K562 (cell line): ENCODE measurements around the gene ARHGEF17. TPM values are rescaled to one million over a fixed set of nuclear protein-coding genes. Genes with fewer than 3 reads are reported as not detected.

ENCODE experiments used
- ATAC-seq: fragments of 200-7000 bp; cut with Tn5 transposase; 3 replicates; pipeline ENCODE4 v1.9.1; 2020; ENCODE audit warnings: moderate library complexity
- BruUV-seq: library from RNA; stranded (reverse); fragments of 400-500 nt; replicated peaks from 2 replicates; lab custom pipeline; 2021; lab: Mats Ljungman, UMichigan
- CTCF ChIA-PET: fragments of 300-600 bp; formaldehyde crosslinking; extraction: SDS; loops from one replicate; lab custom pipeline; 2021; ENCODE audit warnings: low intra/inter-chr PET ratio; lab: Yijun Ruan, JAX
- POLR2A ChIA-PET: fragments of 300-600, 350-650 bp; sonication (Branson Sonifier 250); formaldehyde crosslinking; extraction: SDS; loops from one replicate; lab custom pipeline; 2021; ENCODE audit warnings: antibody characterized with exemption, inconsistent platforms; lab: Yijun Ruan, JAX
- DNase-seq, 4 experiments: peaks; one replicate each; pipeline versions ENCODE4 v3.0.0 to v3.0.0-alpha.2; 2011 to 2018; ENCODE audit warnings: low spot score in 3 of 4, mixed read lengths in 3 of 4; ENCODE audit errors: extremely low read depth in 1 of 4
- FAIRE-seq: peaks from 2 replicates; lab custom pipeline; 2011; peaks lifted over from hg19 to GRCh38; lab: Jason Lieb, UNC
- H2AFZ ChIP-seq: 2 replicates; pipeline ENCODE4 v1.6.0; 2011; ENCODE audit warnings: low read depth, low read length, control low read depth, inconsistent platforms
- H3K27ac ChIP-seq: fragments of 200-600 bp; 3 replicates; pipeline ENCODE4 v1.8.0; 2011; ENCODE audit warnings: low read depth, mild to moderate bottlenecking, control low read depth, inconsistent platforms, low read length, moderate library complexity, mixed read lengths; ENCODE audit errors: extremely low read depth
- H3K27me3 ChIP-seq, 2 experiments: fragments of 300-600 bp in 1 of 2; 2 replicates in 1 of 2; 3 replicates in 1 of 2; pipeline versions ENCODE4 v1.6.0 to v1.8.0; 2011; ENCODE audit warnings: inconsistent platforms in 2 of 2, low read length in 2 of 2, mild to moderate bottlenecking in 1 of 2, mixed read lengths in 1 of 2, moderate library complexity in 1 of 2; ENCODE audit not compliant: control insufficient read depth in 2 of 2, insufficient read depth in 2 of 2
- H3K36me3 ChIP-seq: fragments of 300-600 bp; 3 replicates; pipeline ENCODE4 v1.8.0; 2011; ENCODE audit warnings: mild to moderate bottlenecking, low read length, inconsistent platforms; ENCODE audit not compliant: control insufficient read depth, insufficient read depth
- H3K4me1 ChIP-seq, 2 experiments: fragments of 200-600 bp in 1 of 2; replicated peaks in 1 of 2; 2 replicates in 1 of 2; 3 replicates in 1 of 2; pipeline versions ENCODE4 v1.5.1 to v1.8.0; 2011; ENCODE audit warnings: inconsistent platforms in 2 of 2, low read length in 2 of 2, mild to moderate bottlenecking in 1 of 2, mixed read lengths in 1 of 2, moderate library complexity in 1 of 2; ENCODE audit not compliant: control insufficient read depth in 2 of 2, insufficient read depth in 2 of 2
- H3K4me2 ChIP-seq: 2 replicates; pipeline ENCODE4 v1.6.1; 2011; ENCODE audit warnings: low read length, control low read depth, inconsistent platforms, mixed read lengths; ENCODE audit not compliant: insufficient read depth
- H3K4me3 ChIP-seq: fragments of 200-600 bp; sonication (generic), shearing (Covaris generic); 2 replicates; pipeline ENCODE4 v1.5.1; 2016; ENCODE audit warnings: control low read depth, inconsistent platforms
- H3K79me2 ChIP-seq: fragments of 200-600 bp; 3 replicates; pipeline ENCODE4 v1.8.0; 2011; ENCODE audit warnings: low read length, inconsistent platforms; ENCODE audit not compliant: control insufficient read depth, insufficient read depth
- H3K9ac ChIP-seq, 2 experiments: 2 replicates each; pipeline versions ENCODE4 v1.6.0 to v1.6.1; 2011; ENCODE audit warnings: low read depth in 2 of 2, low read length in 2 of 2, control low read depth in 1 of 2, inconsistent platforms in 1 of 2, mild to moderate bottlenecking in 1 of 2, mixed read lengths in 1 of 2; ENCODE audit not compliant: insufficient read depth in 1 of 2
- H3K9me1 ChIP-seq: one replicate; pipeline ENCODE4 v1.6.0; 2011; ENCODE audit warnings: inconsistent platforms, mild to moderate bottlenecking, low read length, moderate library complexity; ENCODE audit not compliant: control insufficient read depth, insufficient read depth
- H3K9me3 ChIP-seq: replicated peaks from 2 replicates; pipeline ENCODE4 v1.5.1; 2011; ENCODE audit warnings: low read depth, low read length, inconsistent platforms; ENCODE audit not compliant: control insufficient read depth, insufficient read depth
- H4K20me1 ChIP-seq: replicated peaks from 2 replicates; pipeline ENCODE4 v1.6.1; 2011; ENCODE audit warnings: low read length, inconsistent platforms, mixed read lengths; ENCODE audit not compliant: control insufficient read depth, insufficient read depth
- BRF1 ChIP-seq: IDR thresholded peaks from 3 replicates; pipeline ENCODE4 v1.6.1; 2011; ENCODE audit warnings: borderline replicate concordance, mild to moderate bottlenecking; ENCODE audit not compliant: insufficient read length; ENCODE audit errors: extremely low read depth
- CBX1 ChIP-seq: sonication (generic); IDR thresholded peaks from 2 replicates; pipeline ENCODE4 v1.6.1; 2016; ENCODE audit warnings: antibody characterized with exemption, low read depth, mild to moderate bottlenecking
- DIDO1 ChIP-seq: fragments of 450-650 bp; IDR thresholded peaks from 2 replicates; pipeline ENCODE4 v1.6.1; 2016; ENCODE audit warnings: low read depth, missing biosample characterization, missing genetic modification characterization
- ETV6 ChIP-seq, 3 experiments: fragments of 150-350 bp in 1 of 3; sonication (generic) in 1 of 3; formaldehyde crosslinking in 1 of 3; IDR thresholded peaks; 2 replicates each; pipeline versions ENCODE4 v1.6.1 to v1.8.0; 2014 to 2022; ENCODE audit warnings: borderline replicate concordance in 2 of 3, low read depth in 2 of 3, antibody characterized with exemption in 1 of 3, low read length in 1 of 3, mild to moderate bottlenecking in 1 of 3, missing genetic modification reagents in 1 of 3
- GMEB1 ChIP-seq: fragments of 250-450 bp; sonication (Bioruptor Pico); IDR thresholded peaks from 2 replicates; pipeline ENCODE4 v1.4.0; 2020; ENCODE audit warnings: mild to moderate bottlenecking
- HMG20B ChIP-seq: fragments of 250-450 bp; sonication (Bioruptor Pico); IDR thresholded peaks from 2 replicates; pipeline ENCODE4 v1.5.0; 2021; ENCODE audit warnings: mild to moderate bottlenecking
- KAT8 ChIP-seq: fragments of 450-650 bp; IDR thresholded peaks from 2 replicates; pipeline ENCODE4 v1.6.1; 2016; ENCODE audit warnings: low read depth, mild to moderate bottlenecking
- MLLT1 ChIP-seq, 2 experiments: fragments of 450-650 bp; IDR thresholded peaks; 2 replicates each; pipeline ENCODE4 v1.6.1; 2016
- NCOA6 ChIP-seq: fragments of 450-650 bp; IDR thresholded peaks from 2 replicates; pipeline ENCODE4 v1.6.1; 2017; ENCODE audit warnings: mild to moderate bottlenecking
- NELFE ChIP-seq: IDR thresholded peaks from 2 replicates; pipeline ENCODE4 v1.6.1; 2011; ENCODE audit warnings: mild to moderate bottlenecking; ENCODE audit not compliant: insufficient read depth, insufficient read length
- NUFIP1 ChIP-seq: fragments of 450-650 bp; IDR thresholded peaks from 2 replicates; pipeline ENCODE4 v1.6.1; 2018; ENCODE audit not compliant: partially characterized antibody
- RBFOX2 ChIP-seq: fragments of 200-400 bp; formaldehyde crosslinking; IDR thresholded peaks from 2 replicates; pipeline ENCODE4 v1.6.1; 2017; ENCODE audit warnings: low read depth, mild to moderate bottlenecking, low read length, moderate library complexity
- SOX6 ChIP-seq: fragments of 450-650 bp; IDR thresholded peaks from 2 replicates; pipeline ENCODE4 v1.6.1; 2014; ENCODE audit warnings: mild to moderate bottlenecking
- ZNF398 ChIP-seq: fragments of 250-450 bp; sonication (Bioruptor Pico); IDR thresholded peaks from 2 replicates; pipeline ENCODE4 v1.8.0; 2021; ENCODE audit warnings: moderate library complexity, mild to moderate bottlenecking, inconsistent platforms
- WGBS: fragments of 100-300 bp; shearing (Covaris generic); methylation state at CpG from one replicate; pipeline ENCODE4 v1.1.6; 2016; ENCODE audit warnings: low coverage, mixed read lengths; ENCODE audit not compliant: insufficient coverage; ENCODE audit errors: missing lambda C conversion rate; 5-methylcytosine and 5-hydroxymethylcytosine counted together
- in situ Hi-C: fragments of 300-500 bp; cut with MboI; formaldehyde crosslinking; loops from 4 replicates; pipeline ENCODE4 v1.15.0; 2018; ENCODE audit warnings: inconsistent platforms, mixed read lengths
- intact Hi-C: fragments of 100-400 bp; cut with micrococcal nuclease; formaldehyde crosslinking; loops from 2 replicates; pipeline ENCODE4 v1.14.2; 2022
- polyA plus RNA-seq, 8 experiments: library from polyadenylated mRNA; depleted of rRNA in 4 of 8; stranded (reverse) in 5 of 8; unstranded in 3 of 8; fragments of >200 nt; fragmentation: Nextera tagmentation in 2 of 8; fragmentation: Illumina TruSeq in 1 of 8; extraction: Ambion mirVana in 2 of 8; extraction: Trizol in 1 of 8; gene quantifications; 2 replicates each; pipeline versions ENCODE4 v1.2.1 to v1.2.3, GENCODE V29; 2011 to 2014; ENCODE audit warnings: inconsistent platforms in 1 of 8, missing spikeins in 1 of 8
- total RNA-seq, 7 experiments: library from RNA; depleted of rRNA in 6 of 7; stranded (reverse); fragments of >200 nt in 6 of 7; fragmentation: Illumina TruSeq in 2 of 7; extraction: Trizol in 2 of 7; gene quantifications; 2 replicates each; pipeline versions ENCODE4 v1.2.1 to v1.2.3, GENCODE V29; 2011 to 2021; ENCODE audit warnings: low replicate concordance in 1 of 7

Gene ARHGEF17
- total and polyA plus RNA-seq, 9 of the 15 experiments (the other 6 are each of a cell fraction or from before 2014, with no cell fraction given) = 0.04 to 0.68 (median 0.10) TPM; not detected in 2

DNA sequence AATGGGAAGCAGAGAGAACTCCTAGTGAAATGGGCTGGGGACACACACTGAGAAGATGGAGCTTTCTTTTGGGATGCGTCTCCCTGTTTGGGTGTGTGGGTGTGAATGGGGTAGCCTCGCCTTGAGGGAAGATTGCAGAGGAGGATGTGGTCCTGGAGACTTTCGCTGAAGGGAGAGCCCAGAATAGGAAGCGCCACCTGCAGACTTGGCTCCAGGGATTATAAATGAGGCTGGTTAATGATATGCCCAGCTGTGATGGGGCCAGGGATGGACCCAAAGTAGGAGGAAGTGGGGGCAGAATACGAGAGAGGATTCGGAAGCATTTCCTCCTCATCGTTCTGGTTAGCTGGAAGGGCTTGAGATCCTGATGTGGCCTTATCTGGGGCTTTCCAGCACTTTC, 81.8 kb downstream of the ARHGEF17 start:
- no peak overlapping the region for H3K4me2 ChIP-seq
- ATAC-seq = no peak
- no peak overlapping the region for H3K4me3 ChIP-seq
- TF ChIP-seq NCOA6 (no peak), ETV6 (IDR thresholded peaks at IDR 0.05; ENCODE audit: borderline replicate concordance in 1 of 2, low read depth in 2 of 2, low read length in 1 of 2) (no peak), ETV6 (CRISPR knock-in tag; IDR thresholded peaks at IDR 0.05; ENCODE audit: borderline replicate concordance) (no peak), BRF1 (no peak), GMEB1 (CRISPR knock-in tag) (no peak), KAT8 (no peak), RBFOX2 (no peak), NELFE (no peak), ZNF398 (no peak), DIDO1 (tag) (no peak), CBX1 (no peak), MLLT1 (IDR thresholded peaks at IDR 0.05) (no peak), NUFIP1 (no peak), SOX6 (no peak), HMG20B (CRISPR knock-in tag) (no peak)
- H3K9me3 ChIP-seq = no peaks in the 10 kb centered on the region
- intact Hi-C loops (no loop called here), in situ Hi-C loops (loop anchor here (5.0 kb wide), 2 partner anchors 38 to 83 kb away; partner anchors contain the start of gene ARHGEF17)
- H3K27ac ChIP-seq = no peak overlapping the region
- POLR2A ChIA-PET = interaction anchor here (1.2 kb wide), 1 partner anchor 10 kb away, joined by 4 read pairs; no protein-coding TSS in a partner anchor
- BruUV-seq = no TSS peak
- H4K20me1 ChIP-seq = peaks cover 30% of the 10 kb centered on the region
- CTCF ChIA-PET = interaction anchor here (1.5 kb wide), 1 partner anchor 39 kb away, joined by 3 read pairs; no protein-coding TSS in a partner anchor
- FAIRE-seq = no peak
- H3K9me1 ChIP-seq = peaks cover 6% of the 10 kb centered on the region
- H3K79me2 ChIP-seq = peaks cover 36% of the 10 kb centered on the region
- H3K4me1 ChIP-seq = peaks cover 19 to 71% of the 10 kb centered on the region in 2 experiments
- H3K27me3 ChIP-seq = no peaks in the 10 kb centered on the region
- peaks cover 61% of the 10 kb centered on the region; the same call in 2 of the 3 replicates for H3K36me3 ChIP-seq
- H2AFZ ChIP-seq = no peak overlapping the region
- no peak for DNase-seq
- 82% methylated on average over 7 of the region's 7 CpGs for WGBS
- H3K9ac ChIP-seq = no peak overlapping the region
